Pancreas (tissue), 10 donors: Measurements from ENCODE around the gene TMEM255B. TPM values are rescaled to one million over a fixed set of nuclear protein-coding genes. Genes with fewer than 3 reads are reported as not detected.

ENCODE experiments used
- ATAC-seq, 4 donors: fragments of 200-7000 bp; cut with Tn5 transposase; one replicate each; pipeline versions ENCODE4 v1.8.0 to v1.9.1; 2020; ENCODE audit warnings: mild to moderate bottlenecking in 4 of 4, moderate library complexity in 4 of 4
- DNase-seq, 6 donors: peaks; one replicate each; pipeline ENCODE4 v3.0.0-alpha.2; 2020
- FAIRE-seq: peaks from 2 replicates; lab custom pipeline; 2012; peaks lifted over from hg19 to GRCh38; lab: Jason Lieb, UNC
- H3K27ac ChIP-seq, 4 donors: fragments of 200-600 bp; sonication (generic); 1 replicate in 3 of 4; 2 replicates in 1 of 4; pipeline versions ENCODE4 v1.5.0 to v1.8.0; 2020
- H3K27me3 ChIP-seq, 4 donors: fragments of 200-600 bp; one replicate each; pipeline ENCODE4 v1.8.0; 2021
- H3K36me3 ChIP-seq, 3 donors: fragments of 200-600 bp; sonication (generic) in 1 of 3; one replicate each; pipeline versions ENCODE4 v1.5.0 to v1.8.0; 2020 to 2021
- H3K4me1 ChIP-seq, 3 donors: fragments of 200-600 bp; one replicate each; pipeline ENCODE4 v1.8.0; 2021
- H3K4me3 ChIP-seq, 4 donors: fragments of 200-600 bp; sonication (generic) in 2 of 4; one replicate each; pipeline versions ENCODE4 v1.5.0 to v1.8.0; 2020 to 2021
- H3K9me3 ChIP-seq, 4 donors: fragments of 200-600 bp; one replicate each; pipeline ENCODE4 v1.8.0; 2021
- CTCF ChIP-seq, 4 donors: fragments of 200-600 bp; sonication (generic) in 3 of 4; IDR thresholded peaks; one replicate each; pipeline versions ENCODE4 v1.5.0 to v1.8.0; 2021; ENCODE audit warnings: antibody characterized with exemption in 4 of 4
- WGBS, 2 donors: extraction: QIAGEN DNeasy Blood & Tissue Kit; methylation state at CpG; one replicate each; pipeline ENCODE4 v1.1.7; 2013; 5-methylcytosine and 5-hydroxymethylcytosine counted together
- intact Hi-C, 3 donors: fragments of 100-400 bp; cut with DNase I; formaldehyde crosslinking; loops; one replicate each; pipeline versions ENCODE4 v1.11.1 to v1.14.2; 2022
- polyA plus RNA-seq, 2 donors: library from polyadenylated mRNA; stranded (reverse); fragments of 200-250 nt; gene quantifications; one replicate each; pipeline ENCODE4 v1.2.3, GENCODE V29; 2013
- total RNA-seq, 6 donors: library from RNA; stranded (reverse); fragmentation: NEBNext Ultra II Directional in 4 of 6; extraction: Animal tissue kit (Norgen Biotek cat#: 25700) in 4 of 6; gene quantifications; one replicate each; pipeline versions ENCODE4 v1.2.1 to v1.2.4, GENCODE V29; 2021 to 2023
- donor health status: healthy with polysubstance abuse.
- donor health status: DM: no; HTN: no; CAD: no; lungs with moderate emphysema.
- donor health status: DM: no; HTN: no; CAD: no.
- donor health status: control.
- donor health status: control.
- donor health status: Bipolar disorder and iron deficiency.
- donor health status: DM: yes; HTN: yes; CAD: no.
- donor health status: DM: no; HTN: no; CAD: no.
- donor health status: DM: no; HTN: no; CAD: no.
- donor health status: DM: yes; HTN: yes; CAD: no.

TMEM255B gene
- total and polyA plus RNA-seq, 8 donors = 1.8 to 17.9 (median 4.4) TPM

GRCh38 chr13:113791761-113792160, 32.7 kb downstream of the TMEM255B start:
- TF ChIP-seq CTCF (IDR thresholded peaks at IDR 0.05) = no peak
- ATAC-seq (no peak), FAIRE-seq (no peak), DNase-seq (peak in 1 of 6 donors; percentile 39)
- Histone ChIP-seq H3K36me3 (no peaks in the 10 kb centered on the region), H3K4me3 (no peak overlapping the region), H3K27me3 (no peaks in the 10 kb centered on the region), H3K27ac (no peak overlapping the region), H3K4me1 (no peaks in the 10 kb centered on the region), H3K9me3 (no peaks in the 10 kb centered on the region)
- intact Hi-C loops = no loop called here
- WGBS, 2 donors = 62 to 71% methylated on average over 19 of the region's 19 CpGs

- TF ChIP-seq CTCF (IDR thresholded peaks at IDR 0.05) = no peak
- no peak for ATAC-seq
- Histone ChIP-seq H3K27ac (no peak overlapping the region), H3K4me3 (no peak overlapping the region), H3K4me1 (no peaks in the 10 kb centered on the region), H3K27me3 (no peaks in the 10 kb centered on the region), H3K9me3 (no peaks in the 10 kb centered on the region), H3K36me3 (no peaks in the 10 kb centered on the region)
- no peak for FAIRE-seq
- WGBS, 2 donors = 52 to 61% methylated on average over 12 of the region's 12 CpGs
- intact Hi-C loops = no loop called here
- peak in 1 of 6 donors; percentile 20 for DNase-seq
Observed at GRCh38 chr13:113792236-113792770, 33.3 kb downstream of the TMEM255B start.

GRCh38 chr13:113792886-113793717, 34.1 kb downstream of the TMEM255B start:
- ATAC-seq = no peak
- DNase-seq = peak in 1 of 6 donors; percentile 42
- 64 to 70% methylated on average over 33 of the region's 33 CpGs for WGBS, 2 donors
- no peak for TF ChIP-seq CTCF (IDR thresholded peaks at IDR 0.05)
- Histone ChIP-seq H3K27ac (no peak overlapping the region), H3K9me3 (no peaks in the 10 kb centered on the region), H3K36me3 (no peaks in the 10 kb centered on the region), H3K4me1 (no peaks in the 10 kb centered on the region), H3K4me3 (no peak overlapping the region), H3K27me3 (no peaks in the 10 kb centered on the region)
- intact Hi-C loops = no loop called here
- no peak for FAIRE-seq

- WGBS, 2 donors = 78 to 88% methylated on average over 15 of the region's 15 CpGs
- no peak for FAIRE-seq
- no peak for TF ChIP-seq CTCF (IDR thresholded peaks at IDR 0.05)
- H3K4me1 ChIP-seq = no peaks in the 10 kb centered on the region
- peak in 1 of 6 donors; percentile 43 for DNase-seq
- no peaks in the 10 kb centered on the region for H3K36me3 ChIP-seq
- intact Hi-C loops = no loop called here
- no peaks in the 10 kb centered on the region for H3K9me3 ChIP-seq
- no peaks in the 10 kb centered on the region for H3K27me3 ChIP-seq
- H3K27ac ChIP-seq = no peak overlapping the region
- no peak for ATAC-seq
- H3K4me3 ChIP-seq = no peak overlapping the region
Observed at GRCh38 chr13:113793718-113794085, 34.7 kb downstream of the TMEM255B start.

- no peak for ATAC-seq
- TF ChIP-seq CTCF (IDR thresholded peaks at IDR 0.05) = no peak
- no peaks in the 10 kb centered on the region for H3K9me3 ChIP-seq
- H3K36me3 ChIP-seq = no peaks in the 10 kb centered on the region
- no peak overlapping the region for H3K4me3 ChIP-seq
- WGBS, 2 donors = 73 to 82% methylated on average over 23 of the region's 23 CpGs
- peak in 1 of 6 donors; percentile 52 for DNase-seq
- intact Hi-C loops = no loop called here
- H3K27ac ChIP-seq = no peak overlapping the region
- H3K4me1 ChIP-seq = no peaks in the 10 kb centered on the region
- FAIRE-seq = no peak
- no peaks in the 10 kb centered on the region for H3K27me3 ChIP-seq
Observed at GRCh38 chr13:113794086-113794485, 35.1 kb downstream of the TMEM255B start.
